LoVo (cell line): ENCODE data around the gene RTKN2.

ENCODE experiments used
- DNase-seq: peaks from one replicate; pipeline ENCODE4 v3.0.0-alpha.2; 2016; ENCODE audit warnings: low spot score

Gene RTKN2

GRCh38 chr10:62172465-62172864, 96.2 kb downstream of the RTKN2 start:
- DNase-seq, result no peak

DNA sequence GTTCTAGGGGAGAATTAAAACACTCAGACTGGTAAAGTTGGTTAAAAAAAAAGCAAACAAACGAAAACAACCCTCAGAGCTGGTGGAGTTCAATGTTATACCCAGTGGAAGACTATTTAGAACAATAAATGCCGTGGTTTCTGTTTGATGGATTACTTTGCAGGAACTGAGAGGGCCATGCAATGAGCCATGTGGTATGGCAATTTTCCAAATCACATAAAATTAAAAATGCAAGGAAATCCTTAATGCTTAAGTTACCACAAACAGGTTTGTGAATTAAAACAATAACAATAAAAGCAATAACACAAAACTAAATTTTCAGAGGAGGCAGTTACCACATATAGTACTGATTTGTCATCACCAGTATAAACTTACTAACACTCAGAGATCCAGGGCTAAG, 96.9 kb downstream of the RTKN2 start:
- DNase-seq, result no peak

DNA sequence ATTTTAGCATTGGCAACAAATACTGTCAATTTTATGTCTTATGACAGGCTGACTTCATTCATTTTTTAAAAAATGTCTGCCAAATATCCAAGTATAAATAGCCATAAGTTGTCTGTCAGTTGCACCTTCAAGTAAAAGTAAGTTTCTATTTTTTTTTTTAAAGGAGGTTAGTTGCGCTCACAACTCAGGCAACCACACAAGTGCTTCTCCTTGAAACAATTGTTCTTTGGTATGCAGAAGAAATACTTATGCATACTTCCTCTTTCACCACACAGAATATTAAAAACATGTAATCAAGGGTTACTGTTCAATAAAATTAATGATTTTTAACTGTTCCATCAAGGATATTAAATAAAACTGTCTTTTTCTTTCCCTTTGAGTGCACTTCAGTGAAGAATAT, 97.9 kb downstream of the RTKN2 start:
- no peak for DNase-seq

DNA sequence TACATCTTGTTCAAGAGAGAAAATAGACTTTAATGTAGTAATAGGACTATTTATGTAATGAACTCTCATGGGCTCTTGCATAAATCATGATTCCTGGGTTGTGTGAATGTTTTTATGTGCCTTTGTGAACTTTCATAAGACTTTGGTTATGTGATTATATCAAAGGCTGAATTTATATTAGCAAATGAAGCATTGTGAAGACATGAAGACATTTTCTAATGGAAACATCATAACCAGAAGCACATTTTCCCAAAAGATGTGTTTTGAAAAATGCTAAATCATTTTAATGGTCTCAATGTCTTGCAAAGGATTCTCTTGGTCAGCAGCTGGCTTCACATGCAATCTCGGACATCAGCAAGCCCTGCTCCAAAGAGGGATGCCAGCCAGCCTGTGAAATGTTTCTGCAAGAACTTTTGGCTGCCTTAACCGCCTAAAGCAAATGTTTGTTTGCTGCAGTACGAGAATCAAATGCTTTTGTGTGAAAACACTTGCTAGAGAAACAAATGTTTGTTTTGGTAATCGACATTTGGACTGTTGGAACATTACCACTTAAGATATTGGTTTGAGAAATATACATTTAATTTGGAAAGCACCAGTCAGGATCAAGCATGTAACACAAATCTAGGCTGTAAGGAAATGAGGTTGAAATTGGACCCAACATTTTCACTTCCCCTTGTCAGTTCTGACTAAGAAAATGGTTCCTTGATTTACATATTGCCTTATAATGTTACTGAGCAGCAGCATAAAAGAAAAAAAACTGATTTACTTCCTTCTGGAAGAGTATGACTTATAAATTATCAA, 102.1 kb downstream of the RTKN2 start:
- DNase-seq, result no peak

GRCh38 chr10:62165803-62166202, 102.8 kb downstream of the RTKN2 start:
- no peak for DNase-seq

DNA sequence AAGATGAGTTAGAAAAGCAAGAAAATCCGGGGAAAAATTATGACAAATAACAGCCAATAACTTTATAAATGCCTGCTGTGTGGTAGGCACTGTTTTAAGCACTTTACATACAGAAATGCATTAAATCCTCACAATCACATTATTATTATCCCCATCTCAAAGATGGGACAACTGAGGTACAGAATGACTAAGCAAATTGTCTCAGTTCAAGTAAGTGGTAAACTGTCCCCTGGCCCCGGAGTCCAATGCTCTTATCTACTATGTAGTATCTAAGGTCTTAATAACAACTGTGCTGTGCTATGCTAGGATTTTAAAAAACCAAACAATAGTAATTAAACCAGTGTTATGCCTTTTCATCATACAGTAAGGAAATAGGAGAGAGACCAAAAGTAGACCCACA, 105.6 kb downstream of the RTKN2 start:
- no peak for DNase-seq

- no peak for DNase-seq
Observed at GRCh38 chr10:62162261-62162981, 106.2 kb downstream of the RTKN2 start.

DNA sequence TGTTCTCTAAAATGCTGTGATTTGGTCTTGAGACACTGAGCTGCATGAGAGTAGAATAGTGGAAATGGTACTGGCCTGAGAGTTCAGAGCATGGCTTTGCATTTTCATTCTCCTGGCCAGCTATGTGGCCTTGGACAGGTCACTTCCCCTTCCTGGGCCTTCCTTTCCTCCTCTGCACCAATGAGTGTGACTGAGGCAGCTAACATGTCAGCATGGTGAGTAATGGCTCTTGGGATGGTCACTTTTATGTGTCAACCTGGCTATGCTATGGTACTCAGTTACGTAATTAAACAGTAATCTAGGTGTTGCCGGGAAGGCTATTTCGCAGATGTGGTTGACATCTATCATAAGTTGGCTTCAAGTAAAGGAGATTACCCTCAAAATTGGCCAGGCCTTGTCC, 109.3 kb downstream of the RTKN2 start:
- DNase-seq, result no peak

DNA sequence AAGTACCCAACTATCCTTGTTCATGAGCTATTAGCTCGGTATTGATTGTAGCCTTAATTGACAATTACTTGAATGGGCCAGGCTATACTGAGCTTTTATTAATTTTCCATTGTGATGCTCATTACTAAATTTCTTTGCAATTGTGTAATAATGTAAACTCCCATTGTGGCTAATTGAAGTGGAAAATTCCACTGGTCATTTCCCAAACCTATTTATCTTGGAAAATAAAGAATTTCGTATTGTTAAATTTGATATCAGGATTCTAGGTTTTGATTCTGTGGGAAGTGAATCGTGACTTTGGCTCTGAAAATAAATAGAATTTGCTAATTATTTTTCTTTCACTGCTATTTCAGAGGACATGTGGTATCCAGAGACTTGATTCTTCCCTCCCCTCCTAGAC, 111.0 kb downstream of the RTKN2 start:
- DNase-seq, result no peak

GRCh38 chr10:62155054-62155680, 113.5 kb downstream of the RTKN2 start:
- no peak for DNase-seq

- DNase-seq, result no peak
Observed at GRCh38 chr10:62154231-62154630, 114.4 kb downstream of the RTKN2 start.

GRCh38 chr10:62153191-62153590, 115.5 kb downstream of the RTKN2 start:
- DNase-seq, result no peak

DNA sequence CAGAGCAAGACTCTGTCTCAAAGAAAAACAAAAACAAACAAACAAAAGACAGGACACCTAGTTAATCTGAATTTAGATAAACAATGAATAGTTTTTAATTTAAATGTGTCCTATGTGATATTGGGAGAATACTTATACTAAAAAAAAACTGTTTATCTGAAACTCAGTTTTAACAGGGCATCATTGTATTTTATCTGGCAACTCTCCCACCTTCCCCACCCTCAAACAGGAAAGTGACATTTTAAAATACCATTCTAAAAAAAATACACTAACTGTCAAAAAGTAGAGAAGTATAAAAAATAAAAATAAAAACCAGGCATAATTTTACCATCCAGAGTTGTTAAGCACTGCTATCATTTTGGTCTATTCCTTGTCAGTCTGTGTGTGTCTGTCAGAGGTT, 119.0 kb downstream of the RTKN2 start:
- no peak for DNase-seq

DNA sequence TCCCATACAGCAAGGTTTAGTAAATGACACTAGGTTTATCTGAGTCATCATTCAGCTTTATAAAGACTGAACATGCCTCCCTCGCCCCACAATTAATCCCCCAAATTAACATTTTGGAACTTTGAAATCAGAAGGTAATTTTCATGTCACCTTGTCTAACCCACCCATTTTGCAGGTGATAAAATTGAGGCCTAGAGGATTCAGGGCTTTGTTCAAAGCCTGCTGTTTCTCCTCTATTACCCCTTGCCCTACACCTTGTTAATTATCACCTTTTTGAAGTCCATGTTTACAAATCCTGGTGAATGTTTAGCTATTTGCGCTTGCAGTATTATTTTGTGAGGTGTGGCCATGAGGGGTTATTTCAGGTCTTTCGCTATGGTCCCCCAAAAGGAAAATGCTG, 120.5 kb downstream of the RTKN2 start:
- DNase-seq, result no peak

DNA sequence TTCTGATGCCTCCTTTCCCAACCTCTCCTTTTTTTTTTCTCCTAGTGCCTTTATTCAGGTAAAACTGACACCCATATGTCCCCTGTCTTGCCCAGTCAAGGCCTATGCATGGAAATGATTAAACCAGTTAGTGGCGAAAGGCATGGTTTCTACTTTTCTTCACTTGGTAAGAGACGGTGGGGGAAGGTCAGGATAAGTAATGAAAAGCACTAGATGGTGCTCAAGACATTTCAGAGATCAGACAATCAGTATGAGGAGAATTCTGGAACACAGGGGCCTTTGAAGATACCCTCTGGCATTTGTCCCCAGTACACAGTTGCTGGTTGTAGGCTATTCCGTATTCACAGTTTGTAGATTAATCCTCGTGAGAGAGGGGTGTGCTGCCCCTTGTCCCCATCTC, 121.2 kb downstream of the RTKN2 start:
- no peak for DNase-seq

DNA sequence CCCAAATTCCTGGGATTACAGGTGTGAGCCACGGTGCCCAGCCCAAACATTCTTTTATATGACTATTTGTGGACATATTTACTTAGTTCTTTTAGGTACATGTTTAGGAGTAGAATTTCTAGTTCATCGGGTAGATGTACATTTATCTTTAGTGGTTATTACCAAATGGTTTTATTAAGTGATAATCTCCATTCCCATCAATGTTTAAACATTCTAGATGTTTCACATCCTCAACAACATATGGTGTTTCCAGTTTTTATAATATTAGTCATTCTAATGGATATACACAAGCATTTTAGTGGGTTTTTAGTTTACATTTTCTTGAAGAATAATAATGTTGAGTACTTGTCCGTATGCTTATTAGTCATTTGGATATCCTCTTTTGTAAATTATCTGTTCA, 131.7 kb downstream of the RTKN2 start:
- no peak for DNase-seq

GRCh38 chr10:62133618-62134017, 135.0 kb downstream of the RTKN2 start:
- DNase-seq, result no peak
